Raji (cell line): Measurements from ENCODE around the gene BNC2.

Experiments
- POLR2A ChIP-seq: IDR thresholded peaks from 2 replicates; pipeline ENCODE4 v1.6.1; 2011; ENCODE audit warnings: low read depth, low read length, control low read depth; ENCODE audit not compliant: insufficient read depth

BNC2 gene

DNA sequence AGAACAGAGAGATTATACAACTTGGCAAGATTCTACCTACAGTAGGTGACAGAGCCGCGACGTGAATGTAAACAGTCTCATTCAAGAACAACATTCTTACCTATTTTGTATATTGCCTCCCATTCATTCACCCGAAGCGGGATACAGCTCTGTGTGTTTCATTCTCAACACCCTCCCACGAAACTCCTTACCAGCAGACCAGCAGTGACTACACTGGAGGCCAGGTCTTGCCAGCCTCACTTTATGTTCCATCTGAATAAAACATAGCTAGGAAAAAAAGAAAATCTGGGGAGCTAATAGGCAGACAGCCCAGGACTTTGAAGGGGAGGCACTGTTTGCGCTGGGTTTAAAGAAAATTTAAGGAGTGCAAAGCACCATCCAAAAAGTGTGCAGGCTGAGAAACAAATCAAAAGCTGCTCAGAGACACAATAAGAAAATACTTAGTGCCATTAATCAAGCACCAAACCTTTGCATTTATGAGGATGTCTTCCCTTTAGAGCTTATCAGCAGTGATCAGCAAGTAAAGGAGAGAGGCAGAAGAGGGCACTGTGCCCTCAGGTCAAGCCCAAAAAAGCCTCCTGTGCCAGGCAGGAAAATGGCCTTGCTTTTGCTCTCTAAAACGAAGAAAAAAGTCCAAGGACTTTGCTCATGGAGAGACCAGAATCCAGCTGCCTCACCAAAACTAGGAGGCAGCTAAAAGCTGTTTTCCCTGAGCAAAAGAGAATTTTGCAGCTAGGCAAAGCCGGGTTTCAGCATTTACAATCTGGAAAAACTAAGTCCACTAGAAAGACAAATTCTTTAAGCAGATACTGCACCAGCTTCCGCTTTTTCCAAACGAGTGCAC is 295.1 kb downstream of the BNC2 start:
- TF ChIP-seq POLR2A, result no peak

DNA sequence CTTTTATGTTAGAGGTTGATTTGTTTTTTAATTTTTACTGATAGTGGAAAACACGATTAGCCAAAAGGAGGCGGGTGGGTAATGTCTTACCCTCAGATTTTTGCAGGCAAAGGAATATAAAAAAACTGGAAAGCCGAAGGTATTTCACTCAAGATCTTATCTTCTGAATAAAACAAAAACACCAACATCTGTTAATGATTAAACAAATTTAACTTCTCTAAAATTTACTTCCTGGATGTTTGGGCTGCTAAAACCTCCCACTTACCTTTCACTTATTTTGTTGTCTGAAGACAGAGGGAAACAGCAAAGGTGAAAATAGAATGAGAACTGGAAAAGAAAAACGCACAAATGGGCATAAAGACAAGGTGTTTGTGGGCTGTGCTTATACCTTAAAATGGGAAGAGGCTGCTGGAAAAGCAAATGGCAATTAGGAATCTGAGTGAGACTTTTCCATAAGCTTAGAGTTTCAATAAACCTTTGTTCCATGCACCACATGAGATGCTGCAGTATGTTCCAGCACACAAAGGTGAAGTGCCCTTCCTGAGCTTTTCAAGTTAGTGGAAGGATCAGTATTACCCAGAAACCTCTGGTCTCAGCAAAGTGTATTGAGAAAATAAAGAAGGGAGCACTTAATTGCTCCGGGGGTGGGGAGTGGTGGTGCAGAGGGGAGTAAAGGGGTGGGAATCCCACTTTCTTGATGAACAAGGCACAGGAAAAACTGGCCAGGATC is 298.3 kb downstream of the BNC2 start:
- no peak for TF ChIP-seq POLR2A

DNA sequence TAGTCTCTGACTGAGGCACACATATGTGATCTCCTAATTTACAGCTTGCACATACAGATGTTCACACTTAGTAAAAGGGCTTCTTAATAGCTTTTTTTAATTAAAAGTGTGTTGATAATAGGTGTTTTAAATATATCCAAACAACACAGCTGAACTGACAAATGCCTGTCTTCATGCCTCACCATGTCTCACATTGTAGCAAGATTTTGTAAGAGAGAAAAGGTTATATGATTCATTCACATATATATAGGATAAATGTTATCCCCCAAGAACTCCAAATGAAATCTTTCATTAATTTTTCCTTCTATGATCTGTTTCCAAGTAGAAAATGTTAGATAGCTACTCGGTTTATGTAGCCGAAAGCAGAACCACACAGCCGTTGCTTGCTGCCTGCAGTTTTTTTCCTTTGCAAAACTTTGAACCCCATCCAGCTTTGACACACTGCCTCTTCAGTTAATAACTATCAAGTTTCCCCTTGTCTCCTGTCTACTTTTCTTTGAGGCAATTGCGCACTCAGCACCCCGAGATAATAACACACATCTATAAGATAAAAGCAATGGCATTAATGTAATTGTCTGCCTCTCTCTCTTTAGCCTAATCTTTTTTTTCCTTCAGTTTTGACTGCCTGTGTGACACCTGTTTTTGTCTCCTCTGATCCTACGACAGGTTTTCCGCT is 299.2 kb downstream of the BNC2 start:
- no peak for TF ChIP-seq POLR2A

DNA sequence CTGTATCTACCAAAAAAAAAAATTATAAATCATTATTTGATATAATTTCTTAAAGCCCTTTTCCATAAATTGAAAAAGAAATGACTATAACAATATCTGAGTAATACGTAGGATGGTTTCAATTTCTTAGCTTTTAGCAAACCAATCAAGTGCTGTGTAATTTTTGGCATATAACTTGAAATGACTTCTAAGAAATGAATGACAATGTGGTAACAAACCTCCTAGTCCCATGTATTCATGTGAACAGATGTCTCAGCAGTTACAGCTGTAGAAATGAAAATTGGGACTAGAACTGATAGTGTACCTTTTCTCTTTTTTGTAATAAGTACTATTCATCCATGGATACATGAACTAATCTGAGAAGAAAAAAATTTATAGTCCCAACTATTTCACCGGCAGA is 307.0 kb downstream of the BNC2 start:
- TF ChIP-seq POLR2A, result no peak

DNA sequence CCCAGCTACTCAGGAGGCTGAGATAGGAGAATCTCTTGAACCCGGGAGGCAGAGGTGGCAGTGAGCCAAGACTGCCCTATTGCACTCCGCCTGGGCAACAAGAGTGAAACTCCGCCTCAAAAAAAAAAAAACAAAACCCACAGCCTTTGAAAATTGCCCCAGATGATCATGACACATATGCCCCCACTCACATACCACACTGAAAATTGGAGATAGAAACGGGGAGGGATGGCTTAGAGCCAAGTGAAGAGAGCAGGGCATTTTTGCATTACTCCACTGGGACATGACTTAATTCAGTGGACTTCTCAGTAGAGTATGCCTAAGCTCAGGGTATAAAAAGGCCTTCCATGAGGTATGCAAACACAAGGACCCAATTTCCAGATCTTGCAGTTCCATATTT is 309.3 kb downstream of the BNC2 start:
- TF ChIP-seq POLR2A, result no peak

DNA sequence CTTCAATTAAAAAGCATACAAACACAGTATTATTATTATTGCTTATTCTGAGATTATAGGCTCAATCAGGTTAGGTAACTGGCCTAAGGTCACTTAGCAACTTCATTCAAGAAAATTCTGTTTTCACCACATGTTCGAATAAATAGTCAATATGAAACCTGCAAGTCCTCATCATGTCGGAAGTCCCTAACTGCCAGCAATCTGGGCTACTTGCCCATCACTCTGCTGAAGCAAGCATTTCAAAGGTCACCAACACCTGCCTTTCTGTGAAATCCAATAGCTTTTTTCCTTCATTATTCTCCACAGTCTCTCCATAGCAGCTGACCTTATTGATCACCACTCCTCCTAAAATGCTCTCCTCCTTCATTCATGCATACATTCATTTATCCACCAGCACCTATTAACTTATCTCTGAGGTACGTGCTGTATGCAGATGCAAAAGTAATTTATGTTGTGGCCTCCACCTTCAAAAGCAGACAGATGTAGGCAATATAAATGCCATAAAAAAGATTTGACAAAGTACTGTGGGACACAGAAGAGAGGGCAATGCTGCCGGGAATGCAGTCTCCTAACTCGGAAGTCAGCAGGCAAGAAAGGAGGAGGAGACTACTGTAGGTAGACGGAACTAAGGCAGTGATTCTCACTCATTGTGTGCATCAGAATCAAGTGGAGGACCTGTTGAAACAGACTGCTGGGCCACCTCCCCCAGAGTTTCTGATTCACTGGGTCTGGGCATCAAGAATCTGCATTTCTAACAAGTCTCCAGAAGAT is 310.9 kb downstream of the BNC2 start:
- no peak for TF ChIP-seq POLR2A

DNA sequence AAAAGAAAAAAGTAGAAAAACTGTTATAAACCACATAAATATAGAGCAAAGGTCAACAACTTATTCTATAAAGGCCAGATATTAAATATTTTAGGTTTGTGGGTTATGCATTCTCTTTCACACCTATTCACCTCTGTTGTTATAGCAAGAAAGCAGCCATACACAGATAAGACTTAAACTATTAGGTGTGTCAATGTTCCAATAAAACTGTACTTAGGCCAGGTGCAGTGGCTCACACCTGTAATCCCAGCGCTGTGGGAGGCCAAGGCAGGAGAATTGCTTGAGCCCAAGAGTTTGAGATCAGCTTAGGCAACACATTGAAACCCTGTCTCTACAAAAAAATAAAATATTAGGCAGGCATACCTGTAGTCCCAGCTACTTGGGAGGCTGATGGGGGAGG is 314.7 kb downstream of the BNC2 start:
- TF ChIP-seq POLR2A, result no peak

DNA sequence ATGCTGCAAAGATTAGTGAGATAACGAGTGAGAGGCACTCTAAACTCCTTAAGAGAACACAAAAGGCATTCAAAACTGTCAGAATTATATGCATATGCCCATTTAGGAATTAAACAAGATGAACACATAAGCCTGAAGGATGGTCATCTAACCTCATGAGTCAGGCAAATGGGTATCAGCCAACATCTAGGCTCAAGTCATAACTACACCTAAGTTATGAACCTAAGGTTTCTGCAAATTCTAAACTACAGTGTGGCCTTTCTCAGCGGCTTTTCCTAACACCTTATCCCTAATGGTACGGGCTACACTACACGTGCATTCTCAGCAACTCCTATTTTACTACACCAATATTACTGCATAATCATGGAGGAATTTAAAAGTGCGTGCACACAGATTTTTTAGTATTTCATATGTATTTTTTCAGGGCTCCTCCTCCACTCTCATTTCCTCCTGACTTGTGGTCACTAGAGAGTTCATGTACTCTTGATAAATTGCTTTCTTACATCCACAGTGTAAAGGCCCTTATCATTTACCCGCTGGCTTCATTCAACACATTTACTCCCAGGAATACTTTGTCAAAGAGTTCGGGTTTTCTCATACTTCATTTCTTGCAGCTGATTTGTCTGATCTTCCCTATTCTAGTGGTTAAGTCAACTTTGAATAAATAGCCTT is 316.5 kb downstream of the BNC2 start:
- TF ChIP-seq POLR2A, result no peak

DNA sequence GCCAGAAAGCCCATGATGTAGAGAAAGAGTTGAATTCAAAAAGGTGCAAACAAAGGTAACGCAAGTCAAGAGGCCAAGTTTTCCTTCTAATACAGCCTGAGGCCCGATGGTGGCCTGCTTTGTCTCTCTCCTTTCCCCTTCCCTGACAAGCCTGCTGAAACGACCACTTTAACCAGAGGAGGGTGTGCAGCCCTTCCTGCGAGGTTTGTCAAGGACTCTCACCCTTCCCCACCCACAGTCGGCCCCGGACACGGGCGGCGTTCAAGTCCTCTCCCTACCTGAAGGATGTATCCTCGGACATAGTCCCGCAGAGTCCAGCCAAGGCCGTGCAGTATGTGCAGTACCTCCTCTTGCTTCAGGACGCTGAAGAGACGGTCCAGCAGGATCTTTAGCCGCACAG is 318.2 kb downstream of the BNC2 start:
- no peak for TF ChIP-seq POLR2A

DNA sequence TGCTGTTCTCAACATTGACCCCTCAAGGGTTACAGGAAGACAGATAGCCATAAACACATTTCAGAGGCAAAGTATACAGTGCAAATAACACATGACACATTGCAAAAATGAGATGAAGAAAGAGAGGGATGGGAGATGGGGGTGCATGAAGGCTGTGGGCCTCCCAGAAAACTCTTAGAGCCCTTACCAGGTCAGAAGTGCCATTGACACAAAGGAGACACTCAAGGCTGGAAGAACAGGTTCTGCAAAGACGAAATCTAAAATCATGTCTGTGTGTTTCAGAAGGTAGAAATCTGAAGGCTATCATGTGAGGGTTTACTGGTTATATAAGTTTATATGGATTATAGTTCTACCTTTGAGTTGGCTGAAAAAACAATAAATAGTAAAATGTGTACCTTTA is 318.8 kb downstream of the BNC2 start:
- no peak for TF ChIP-seq POLR2A

DNA sequence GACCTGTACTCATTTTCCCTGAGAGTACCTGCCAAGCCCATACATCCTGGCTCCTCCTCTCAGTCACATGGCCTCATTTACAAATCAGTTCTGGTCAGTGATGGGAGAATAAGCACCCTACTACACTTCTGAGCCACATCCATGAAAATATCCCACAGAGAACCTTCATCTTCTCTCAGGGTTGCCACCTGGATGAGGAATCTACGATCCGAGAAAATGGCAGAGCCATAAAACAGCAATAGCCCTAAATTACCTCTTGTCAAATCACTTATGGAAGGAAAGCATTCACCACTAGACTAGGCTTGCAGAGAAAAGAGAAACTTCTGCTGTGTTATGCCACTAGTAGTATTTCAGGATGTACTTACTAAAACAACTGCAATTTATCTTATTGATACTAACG is 324.8 kb downstream of the BNC2 start:
- no peak for TF ChIP-seq POLR2A

DNA sequence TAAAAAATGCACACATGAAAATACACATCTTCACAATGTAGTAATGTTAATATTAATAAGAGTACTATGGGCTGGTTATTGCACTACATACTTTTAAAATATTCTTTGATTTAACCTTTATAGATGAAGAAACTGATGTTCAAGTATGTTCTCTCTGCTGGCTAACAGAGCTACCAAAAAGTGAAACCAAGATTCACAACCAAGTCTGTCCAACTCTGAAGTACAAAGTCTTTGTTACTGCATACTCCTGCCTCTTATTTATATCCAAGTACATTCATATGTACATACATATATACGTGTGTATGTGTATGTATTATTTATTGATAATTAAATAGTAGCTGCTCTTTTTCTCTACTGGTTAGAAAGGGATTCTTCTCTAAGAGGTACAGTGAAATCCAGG is 325.6 kb downstream of the BNC2 start:
- no peak for TF ChIP-seq POLR2A

DNA sequence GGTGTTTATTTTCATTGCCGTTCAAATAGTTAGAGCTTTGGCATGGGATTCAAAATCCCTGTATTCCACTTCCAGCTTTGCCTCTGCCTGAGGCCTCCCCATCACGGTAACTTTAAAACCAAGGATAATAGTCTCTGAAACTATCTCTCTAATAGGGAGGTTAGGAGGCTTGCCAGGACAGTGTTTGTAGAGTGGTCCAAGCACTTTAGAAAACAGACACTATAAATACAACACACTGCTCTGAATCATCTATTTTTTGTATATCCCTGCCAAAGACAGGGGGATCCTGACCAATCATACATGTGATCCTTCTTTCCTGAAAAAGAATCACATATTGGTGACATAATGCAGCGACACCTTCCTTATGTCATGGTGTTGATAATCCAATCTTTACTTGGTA is 326.8 kb downstream of the BNC2 start:
- no peak for TF ChIP-seq POLR2A

DNA sequence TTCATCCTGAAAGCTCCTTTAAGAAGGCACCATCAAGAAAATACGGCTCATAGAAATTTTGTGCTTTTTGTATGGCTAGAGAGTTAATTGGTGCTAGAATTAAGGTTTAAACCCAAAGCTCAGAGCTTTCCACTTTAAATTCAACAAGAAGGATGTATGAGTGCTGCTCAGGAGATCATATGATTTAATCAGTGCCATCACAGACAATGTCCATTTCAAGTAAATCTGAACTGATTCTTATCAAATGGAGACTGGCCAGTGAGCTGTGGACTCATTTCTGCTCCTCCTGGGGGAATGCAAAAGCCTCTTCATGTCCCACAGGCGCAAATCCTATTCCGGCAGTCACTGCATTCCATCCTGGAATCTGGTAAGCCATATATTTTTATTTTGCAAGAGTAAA is 327.2 kb downstream of the BNC2 start:
- no peak for TF ChIP-seq POLR2A

DNA sequence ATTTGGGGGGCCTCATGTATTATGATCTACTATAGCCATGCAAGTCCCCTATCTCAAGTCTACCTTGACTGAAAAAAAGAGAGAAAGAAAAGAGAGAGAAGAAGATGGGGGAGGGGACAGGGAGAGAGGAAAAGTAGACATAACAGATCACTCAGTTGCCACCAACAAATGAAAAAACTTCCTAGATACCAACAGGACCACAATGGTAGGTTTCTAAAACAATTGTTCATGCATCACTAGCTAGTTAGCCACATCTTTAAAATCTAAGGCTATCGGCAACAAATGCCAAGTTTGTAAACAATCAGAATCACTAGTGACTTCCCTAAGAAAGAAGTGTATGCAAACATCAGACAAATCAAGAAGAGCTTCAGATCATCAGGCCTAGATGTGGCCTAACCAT is 328.2 kb downstream of the BNC2 start:
- no peak for TF ChIP-seq POLR2A
